IPS DF 19.7 (cell line): Measurements from ENCODE around the gene NRXN2.

Experiments
- DNase-seq: peaks from one replicate; pipeline ENCODE4 v3.0.0-alpha.2; 2013; ENCODE audit warnings: low read depth, low spot score

NRXN2 gene

GRCh38 chr11:64629796-64630562, 93.0 kb downstream of the NRXN2 start:
- DNase-seq = no peak

- DNase-seq = no peak
Measured at GRCh38 chr11:64629103-64629502, 93.9 kb downstream of the NRXN2 start.

GRCh38 chr11:64628596-64628995, 94.4 kb downstream of the NRXN2 start:
- DNase-seq = no peak

- no peak for DNase-seq
Measured at GRCh38 chr11:64627371-64627770, 95.6 kb downstream of the NRXN2 start.

- no peak for DNase-seq
Measured at GRCh38 chr11:64626637-64627036, 96.4 kb downstream of the NRXN2 start.

- DNase-seq = no peak
Measured at GRCh38 chr11:64624883-64625481, 98.0 kb downstream of the NRXN2 start.

- no peak for DNase-seq
Measured at GRCh38 chr11:64622681-64623080, 100.3 kb downstream of the NRXN2 start.

GRCh38 chr11:64621283-64622019, 101.5 kb downstream of the NRXN2 start:
- no peak for DNase-seq

- no peak for DNase-seq
Measured at GRCh38 chr11:64620381-64620971, 102.5 kb downstream of the NRXN2 start.

GRCh38 chr11:64619811-64620380, 103.1 kb downstream of the NRXN2 start:
- DNase-seq = peak; percentile 71

- DNase-seq = no peak
Measured at GRCh38 chr11:64619196-64619595, 103.8 kb downstream of the NRXN2 start.

- no peak for DNase-seq
Measured at GRCh38 chr11:64616817-64617216, 106.2 kb downstream of the NRXN2 start.

GRCh38 chr11:64614917-64615316, 108.1 kb downstream of the NRXN2 start:
- no peak for DNase-seq

- DNase-seq = no peak
Measured at GRCh38 chr11:64613648-64614047, 109.3 kb downstream of the NRXN2 start.

- DNase-seq = no peak
Measured at GRCh38 chr11:64611869-64612646, 110.9 kb downstream of the NRXN2 start.

GRCh38 chr11:64611176-64611575, 111.8 kb downstream of the NRXN2 start:
- DNase-seq = no peak

- no peak for DNase-seq
Measured at GRCh38 chr11:64610596-64610995, 112.4 kb downstream of the NRXN2 start.

GRCh38 chr11:64609436-64610047, 113.5 kb downstream of the NRXN2 start:
- DNase-seq = no peak

GRCh38 chr11:64608636-64609035, 114.4 kb downstream of the NRXN2 start:
- DNase-seq = no peak

- DNase-seq = no peak
Measured at GRCh38 chr11:64608046-64608445, 115.0 kb downstream of the NRXN2 start.
